CD4-positive, alpha-beta T cell (primary cell): ENCODE data around the gene ADRA2B. TPM values are rescaled to one million over a fixed set of nuclear protein-coding genes. Genes with fewer than 3 reads are reported as not detected.
A peak's percentile ranks its signal among the peaks of the same experiment; 100 is the strongest.

Source experiments
- ATAC-seq: fragments of 200-7000 bp; cut with Tn5 transposase; one replicate; pipeline ENCODE4 v1.10.0; 2022; ENCODE audit warnings: mild to moderate bottlenecking; ENCODE audit not compliant: poor library complexity
- CTCF ChIA-PET: fragments of 350-600 bp; sonication (Branson Sonifier 250); formaldehyde crosslinking; loops from one replicate; lab custom pipeline; 2021; ENCODE audit warnings: antibody characterized with exemption, inconsistent platforms; lab: Charles Lee
- POLR2A ChIA-PET: fragments of 350-600 bp; sonication (Branson Sonifier 250); formaldehyde crosslinking; loops from one replicate; lab custom pipeline; 2021; ENCODE audit warnings: antibody characterized with exemption, inconsistent platforms; lab: Charles Lee
- DNase-seq, 14 experiments: peaks; one replicate each; pipeline ENCODE4 v3.0.0-alpha.2; 2013 to 2020; ENCODE audit warnings: mixed read lengths in 2 of 14
- H3K27ac ChIP-seq, 2 donors: one replicate each; pipeline versions ENCODE4 v1.5.1 to v1.7.0; 2013; ENCODE audit warnings: low read length in 2 of 2, low read depth in 1 of 2, mild to moderate bottlenecking in 1 of 2
- H3K27me3 ChIP-seq, 2 experiments: 1 replicate in 1 of 2; 2 replicates in 1 of 2; pipeline versions ENCODE4 v1.6.1 to v1.7.0; 2013; ENCODE audit warnings: low read length in 2 of 2, control low read depth in 1 of 2, mild to moderate bottlenecking in 1 of 2, moderate library complexity in 1 of 2; ENCODE audit not compliant: insufficient read depth in 2 of 2, control insufficient read depth in 1 of 2
- H3K36me3 ChIP-seq: one replicate; pipeline ENCODE4 v1.6.1; 2013; ENCODE audit warnings: low read length, control low read depth; ENCODE audit not compliant: insufficient read depth
- H3K4me1 ChIP-seq: one replicate; pipeline ENCODE4 v1.6.1; 2013; ENCODE audit warnings: low read length, control low read depth; ENCODE audit not compliant: insufficient read depth
- H3K4me3 ChIP-seq: one replicate; pipeline ENCODE4 v1.5.1; 2013; ENCODE audit warnings: mild to moderate bottlenecking, low read length, moderate library complexity
- H3K9me3 ChIP-seq, 2 experiments: 1 replicate in 1 of 2; 2 replicates in 1 of 2; pipeline versions ENCODE4 v1.6.1 to v1.7.0; 2013; ENCODE audit warnings: low read length in 2 of 2, mild to moderate bottlenecking in 2 of 2, control low read depth in 1 of 2, moderate library complexity in 1 of 2; ENCODE audit not compliant: control insufficient read depth in 1 of 2, insufficient read depth in 1 of 2
- H3K27ac Mint-ChIP-seq: one replicate; pipeline ENCODE4 v1.8.0; 2020; ENCODE audit warnings: mixed read lengths
- H3K27me3 Mint-ChIP-seq: one replicate; pipeline ENCODE4 v1.8.0; 2021; ENCODE audit warnings: mixed read lengths
- H3K36me3 Mint-ChIP-seq: one replicate; pipeline ENCODE4 v1.8.0; 2021; ENCODE audit warnings: low read depth, mixed read lengths
- H3K4me1 Mint-ChIP-seq: one replicate; pipeline ENCODE4 v1.8.0; 2021; ENCODE audit warnings: low read depth, mixed read lengths
- H3K4me3 Mint-ChIP-seq: one replicate; pipeline ENCODE4 v1.8.0; 2020; ENCODE audit warnings: mild to moderate bottlenecking, mixed read lengths
- H3K9me3 Mint-ChIP-seq: one replicate; pipeline ENCODE4 v1.8.0; 2020; ENCODE audit warnings: mixed read lengths
- intact Hi-C, 2 experiments: fragments of 100-400 bp; cut with DNase I in 1 of 2; cut with micrococcal nuclease in 1 of 2; formaldehyde crosslinking; loops; one replicate each; pipeline versions ENCODE4 v1.15.1 to v1.9.0; 2023 to 2025; cut with DNase I, micrococcal nuclease
- total RNA-seq, 174 experiments: library from RNA in 2 of 174; stranded (reverse) in 2 of 174; gene quantifications; one replicate each; pipeline ENCODE4 v1.2.3 and lab custom pipeline; 2021 to 2026
- TF ChIP-seq, protein P1 (sequence below): fragments of 200-600 bp; IDR thresholded peaks from one replicate; pipeline ENCODE4 v1.8.0; 2022; ENCODE audit warnings: antibody characterized with exemption, mild to moderate bottlenecking

ADRA2B gene
- total RNA-seq, 2 experiments from 2014 or later = 0.52 to 0.84 TPM

DNA sequence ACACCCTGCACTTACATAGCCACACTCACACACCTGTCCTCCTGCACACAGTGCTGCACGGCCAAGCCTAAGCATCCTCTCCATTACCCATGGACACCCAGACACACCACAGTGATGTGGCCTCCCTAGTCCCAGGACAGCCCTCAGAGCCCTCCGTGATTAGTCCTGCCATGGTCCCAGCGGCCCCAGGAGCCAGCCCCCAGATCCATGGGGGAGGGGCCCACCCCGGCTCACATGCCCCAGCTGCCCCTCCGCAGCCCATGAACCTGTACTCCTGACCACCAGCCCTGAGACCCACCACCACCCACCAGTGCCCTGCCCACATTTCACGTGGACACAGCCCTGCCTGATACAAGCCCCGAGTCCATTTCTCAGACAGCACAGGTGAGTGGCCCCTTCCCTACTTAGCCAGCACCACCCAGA lies 36.9 kb upstream of the ADRA2B start:
- no peak overlapping the region for H3K4me3 ChIP-seq
- no peaks in the 10 kb centered on the region for H3K9me3 Mint-ChIP-seq
- ChIA-PET POLR2A (no interaction called here), CTCF (no interaction called here)
- no peaks in the 10 kb centered on the region for H3K9me3 ChIP-seq
- TF ChIP-seq, protein P1, sequence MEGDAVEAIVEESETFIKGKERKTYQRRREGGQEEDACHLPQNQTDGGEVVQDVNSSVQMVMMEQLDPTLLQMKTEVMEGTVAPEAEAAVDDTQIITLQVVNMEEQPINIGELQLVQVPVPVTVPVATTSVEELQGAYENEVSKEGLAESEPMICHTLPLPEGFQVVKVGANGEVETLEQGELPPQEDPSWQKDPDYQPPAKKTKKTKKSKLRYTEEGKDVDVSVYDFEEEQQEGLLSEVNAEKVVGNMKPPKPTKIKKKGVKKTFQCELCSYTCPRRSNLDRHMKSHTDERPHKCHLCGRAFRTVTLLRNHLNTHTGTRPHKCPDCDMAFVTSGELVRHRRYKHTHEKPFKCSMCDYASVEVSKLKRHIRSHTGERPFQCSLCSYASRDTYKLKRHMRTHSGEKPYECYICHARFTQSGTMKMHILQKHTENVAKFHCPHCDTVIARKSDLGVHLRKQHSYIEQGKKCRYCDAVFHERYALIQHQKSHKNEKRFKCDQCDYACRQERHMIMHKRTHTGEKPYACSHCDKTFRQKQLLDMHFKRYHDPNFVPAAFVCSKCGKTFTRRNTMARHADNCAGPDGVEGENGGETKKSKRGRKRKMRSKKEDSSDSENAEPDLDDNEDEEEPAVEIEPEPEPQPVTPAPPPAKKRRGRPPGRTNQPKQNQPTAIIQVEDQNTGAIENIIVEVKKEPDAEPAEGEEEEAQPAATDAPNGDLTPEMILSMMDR = no peak
- no peak overlapping the region for H3K27ac ChIP-seq
- H3K27ac Mint-ChIP-seq = peak overlapping the region; percentile 80
- peaks cover 83% of the 10 kb centered on the region for H3K4me1 Mint-ChIP-seq
- DNase-seq = no peak
- intact Hi-C loops = no loop called here
- no peak for ATAC-seq
- no peaks in the 10 kb centered on the region for H3K27me3 ChIP-seq
- H3K27me3 Mint-ChIP-seq = no peaks in the 10 kb centered on the region
- no peaks in the 10 kb centered on the region for H3K36me3 ChIP-seq
- H3K36me3 Mint-ChIP-seq = peaks cover 3% of the 10 kb centered on the region
- peaks cover 69% of the 10 kb centered on the region for H3K4me1 ChIP-seq
- H3K4me3 Mint-ChIP-seq = no peak overlapping the region

DNA sequence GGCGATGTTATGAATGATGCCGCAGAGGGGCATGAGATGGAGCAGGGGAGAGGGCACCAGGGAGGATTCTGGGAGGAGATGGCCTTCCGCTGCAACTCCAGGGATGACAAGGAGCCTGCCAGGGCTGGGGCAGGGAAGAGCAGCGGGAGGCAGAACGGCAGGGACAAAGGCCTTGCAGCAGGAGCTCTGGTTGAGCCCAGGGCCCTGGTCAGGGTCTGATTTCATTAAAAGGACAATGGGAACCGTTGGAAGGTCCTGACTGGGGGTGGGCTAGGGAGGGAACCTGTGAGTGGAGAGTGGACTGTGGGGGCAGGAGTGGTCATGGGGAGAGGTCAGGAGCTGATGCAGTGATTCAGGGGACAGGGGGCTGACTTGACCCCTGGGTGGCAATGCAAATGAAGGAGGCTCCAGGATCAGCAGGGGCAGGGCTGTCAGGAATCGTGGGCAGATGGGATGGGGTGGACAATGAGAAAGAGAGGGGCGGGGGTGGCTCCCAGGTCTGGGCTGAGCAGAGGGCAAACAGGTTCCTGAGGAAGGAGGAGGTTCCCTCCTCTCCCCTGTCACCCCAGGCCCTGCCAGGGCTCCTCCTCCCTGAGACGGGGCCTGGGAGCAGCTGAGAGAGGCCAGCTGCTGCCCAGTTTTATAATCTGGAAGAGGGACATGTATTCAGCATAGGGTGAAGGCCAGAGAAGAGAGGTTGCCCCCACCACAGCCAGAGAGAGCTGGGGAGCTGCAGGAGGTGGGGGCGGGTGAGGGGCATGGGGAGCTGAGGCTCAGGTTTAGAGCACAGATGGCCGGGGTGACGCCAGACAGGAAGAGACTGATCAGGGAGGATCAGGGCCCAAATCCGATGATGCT lies 36.2 kb upstream of the ADRA2B start:
- H3K4me1 ChIP-seq = peaks cover 69% of the 10 kb centered on the region
- POLR2A ChIA-PET = interaction anchor here (0.7 to 0.9 kb wide), 2 partner anchors 22 to 51 kb away, joined by 3 read pairs; no protein-coding TSS in a partner anchor
- DNase-seq = peak in 1 of 14 experiments; percentile 13

DNA sequence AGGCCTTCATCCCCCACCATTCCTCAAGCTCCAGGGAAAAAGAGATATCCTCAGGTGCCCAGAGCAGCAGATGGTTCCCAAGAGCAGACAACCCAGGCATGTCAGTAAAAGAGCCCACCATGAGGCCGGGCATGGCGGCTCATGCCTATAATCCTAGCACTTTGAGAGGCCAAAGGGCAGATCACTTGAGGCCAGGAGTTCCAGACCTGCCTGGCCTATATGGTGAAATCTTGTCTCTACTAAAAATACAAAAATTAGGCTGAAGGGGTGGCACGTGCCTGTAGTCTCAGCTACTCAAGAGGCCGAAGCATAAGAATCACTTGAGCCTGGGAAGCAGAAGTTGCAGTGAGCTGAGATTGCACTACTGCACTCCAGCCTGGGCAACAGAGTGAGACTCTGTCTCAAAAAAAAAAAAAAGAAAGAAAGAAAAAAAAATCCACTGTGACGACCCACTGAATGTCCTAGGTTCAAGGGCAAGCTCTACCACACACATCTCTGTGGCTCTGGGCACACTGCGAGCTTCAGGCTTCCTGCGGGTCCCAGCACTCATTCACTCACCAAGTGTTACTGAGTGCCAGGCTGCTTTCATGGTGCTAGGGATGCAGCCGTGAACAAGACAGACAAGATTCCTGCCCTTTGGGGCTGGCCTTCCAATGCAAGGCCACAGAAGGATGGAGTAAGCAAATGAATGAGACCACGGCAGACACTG lies 35.4 kb upstream of the ADRA2B start:
- DNase-seq (no peak), ATAC-seq (no peak)
- Mint-ChIP-seq H3K4me1 (peaks cover 83% of the 10 kb centered on the region), H3K27ac (peak overlapping the region; percentile 98), H3K27me3 (no peaks in the 10 kb centered on the region), H3K4me3 (peak overlapping the region; percentile 77), H3K36me3 (peaks cover 5% of the 10 kb centered on the region), H3K9me3 (no peaks in the 10 kb centered on the region)
- intact Hi-C loops = no loop called here
- H3K4me3 ChIP-seq = no peak overlapping the region
- H3K36me3 ChIP-seq = no peaks in the 10 kb centered on the region
- ChIA-PET POLR2A (interaction anchor here (0.7 to 2.0 kb wide), 4 partner anchors 13 to 51 kb away, joined by 3 to 10 read pairs (median 3); partner anchors contain the start of gene ASTL), CTCF (no interaction called here)
- TF ChIP-seq, protein P1 = no peak
- H3K27ac ChIP-seq = no peak overlapping the region
- no peaks in the 10 kb centered on the region for H3K27me3 ChIP-seq
- H3K4me1 ChIP-seq = peaks cover 69% of the 10 kb centered on the region
- no peaks in the 10 kb centered on the region for H3K9me3 ChIP-seq

More for the DNA sequence above, 36.2 kb upstream of the ADRA2B start:
- CTCF ChIA-PET = no interaction called here
- Mint-ChIP-seq H3K4me1 (peaks cover 83% of the 10 kb centered on the region), H3K9me3 (no peaks in the 10 kb centered on the region), H3K4me3 (peak overlapping the region; percentile 77), H3K36me3 (peaks cover 5% of the 10 kb centered on the region), H3K27me3 (no peaks in the 10 kb centered on the region), H3K27ac (peak overlapping the region; percentile 98)
- Histone ChIP-seq H3K4me3 (no peak overlapping the region), H3K27me3 (no peaks in the 10 kb centered on the region), H3K36me3 (no peaks in the 10 kb centered on the region), H3K9me3 (no peaks in the 10 kb centered on the region), H3K27ac (no peak overlapping the region)
- TF ChIP-seq, protein P1 = no peak
- ATAC-seq = no peak
- intact Hi-C loops = no loop called here
